Esophagus squamous epithelium (tissue), 4 donors: ENCODE data around the gene SYNM.

ENCODE experiments used
- POLR2A ChIP-seq, 4 donors: fragments of 450-650 bp; IDR thresholded peaks; one replicate each; pipeline ENCODE4 v1.6.1; 2017; ENCODE audit warnings: antibody characterized with exemption in 4 of 4, mild to moderate bottlenecking in 4 of 4, moderate library complexity in 3 of 4
- TF ChIP-seq, protein P1 (sequence below), 6 experiments: fragments of 450-650 bp in 4 of 6; fragments of 200-600 bp in 2 of 6; sonication (generic) in 2 of 6; IDR thresholded peaks; one replicate each; pipeline ENCODE4 v1.5.1; 2016 to 2019; ENCODE audit warnings: antibody characterized with exemption in 6 of 6, mild to moderate bottlenecking in 4 of 6, moderate library complexity in 4 of 6

DNA sequence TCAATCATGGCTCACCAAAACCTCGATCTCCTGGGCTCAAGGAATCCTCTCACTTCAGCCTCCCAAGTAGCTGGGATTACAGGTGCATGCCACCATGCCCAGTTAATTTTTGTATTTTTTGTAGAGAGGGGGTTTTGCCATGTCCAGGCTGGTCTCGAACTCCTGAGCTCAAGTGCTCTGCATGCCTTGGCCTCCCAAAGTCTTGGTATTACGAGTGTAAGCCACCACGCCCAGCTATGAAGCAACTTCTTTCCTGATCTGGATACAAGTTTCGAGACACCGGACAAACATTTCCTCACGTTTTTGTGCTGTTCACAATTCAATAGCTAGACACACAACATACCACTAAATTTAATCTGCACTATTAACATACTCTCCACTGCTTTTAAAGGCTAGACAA, 3.4 kb upstream of the SYNM start:
- TF ChIP-seq, protein P1, sequence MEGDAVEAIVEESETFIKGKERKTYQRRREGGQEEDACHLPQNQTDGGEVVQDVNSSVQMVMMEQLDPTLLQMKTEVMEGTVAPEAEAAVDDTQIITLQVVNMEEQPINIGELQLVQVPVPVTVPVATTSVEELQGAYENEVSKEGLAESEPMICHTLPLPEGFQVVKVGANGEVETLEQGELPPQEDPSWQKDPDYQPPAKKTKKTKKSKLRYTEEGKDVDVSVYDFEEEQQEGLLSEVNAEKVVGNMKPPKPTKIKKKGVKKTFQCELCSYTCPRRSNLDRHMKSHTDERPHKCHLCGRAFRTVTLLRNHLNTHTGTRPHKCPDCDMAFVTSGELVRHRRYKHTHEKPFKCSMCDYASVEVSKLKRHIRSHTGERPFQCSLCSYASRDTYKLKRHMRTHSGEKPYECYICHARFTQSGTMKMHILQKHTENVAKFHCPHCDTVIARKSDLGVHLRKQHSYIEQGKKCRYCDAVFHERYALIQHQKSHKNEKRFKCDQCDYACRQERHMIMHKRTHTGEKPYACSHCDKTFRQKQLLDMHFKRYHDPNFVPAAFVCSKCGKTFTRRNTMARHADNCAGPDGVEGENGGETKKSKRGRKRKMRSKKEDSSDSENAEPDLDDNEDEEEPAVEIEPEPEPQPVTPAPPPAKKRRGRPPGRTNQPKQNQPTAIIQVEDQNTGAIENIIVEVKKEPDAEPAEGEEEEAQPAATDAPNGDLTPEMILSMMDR (IDR thresholded peaks at IDR 0.05): no peak
- TF ChIP-seq POLR2A (IDR thresholded peaks at IDR 0.05): no peak
